GM23248 (cell line): Measurements from ENCODE around the gene TP53I3. TPM values are rescaled to one million over a fixed set of nuclear protein-coding genes. Genes with fewer than 3 reads are reported as not detected.

Experiments
- DNase-seq: peaks from one replicate; pipeline ENCODE4 v3.0.0-alpha.2; 2015
- H2AFZ ChIP-seq: fragments of 200-600 bp; sonication (generic); 2 replicates; pipeline ENCODE4 v1.6.1; 2016; ENCODE audit warnings: antibody characterized with exemption
- H3F3A ChIP-seq: fragments of 200-600 bp; sonication (generic); 2 replicates; pipeline ENCODE4 v1.6.1; 2016; ENCODE audit warnings: mild to moderate bottlenecking, antibody characterized with exemption, mixed run types; ENCODE audit not compliant: insufficient read depth
- H3K27ac ChIP-seq: fragments of 200-600 bp; sonication (generic); 2 replicates; pipeline ENCODE4 v1.5.1; 2016; ENCODE audit warnings: mild to moderate bottlenecking
- H3K27me3 ChIP-seq: fragments of 200-600 bp; sonication (generic); replicated peaks from 2 replicates; pipeline ENCODE4 v1.6.1; 2016; ENCODE audit warnings: mild to moderate bottlenecking; ENCODE audit not compliant: insufficient read depth
- H3K36me3 ChIP-seq: fragments of 200-600 bp; sonication (generic); 2 replicates; pipeline ENCODE4 v1.6.1; 2016; ENCODE audit warnings: low read depth, mild to moderate bottlenecking
- H3K4me1 ChIP-seq: fragments of 200-600 bp; sonication (generic); 2 replicates; pipeline ENCODE4 v1.6.1; 2016; ENCODE audit warnings: mild to moderate bottlenecking; ENCODE audit not compliant: insufficient read depth
- H3K4me2 ChIP-seq: fragments of 200-600 bp; sonication (generic); one replicate; pipeline ENCODE4 v1.6.1; 2016; ENCODE audit warnings: mild to moderate bottlenecking; ENCODE audit not compliant: unreplicated experiment
- H3K4me3 ChIP-seq: fragments of 200-600 bp; sonication (generic); 2 replicates; pipeline ENCODE4 v1.5.1; 2016; ENCODE audit warnings: mild to moderate bottlenecking
- H3K79me2 ChIP-seq: fragments of 200-600 bp; sonication (generic); 2 replicates; pipeline ENCODE4 v1.6.1; 2016; ENCODE audit warnings: mild to moderate bottlenecking; ENCODE audit not compliant: insufficient read depth
- H3K9ac ChIP-seq: fragments of 200-600 bp; sonication (generic); 2 replicates; pipeline ENCODE4 v1.6.1; 2016; ENCODE audit warnings: mild to moderate bottlenecking
- H3K9me2 ChIP-seq: fragments of 200-600 bp; sonication (generic); 2 replicates; pipeline ENCODE4 v1.6.1; 2016; ENCODE audit warnings: mixed run types, mild to moderate bottlenecking, moderate library complexity; ENCODE audit not compliant: insufficient read depth
- H3K9me3 ChIP-seq: fragments of 200-600 bp; sonication (generic); one replicate; pipeline ENCODE4 v1.6.1; 2017; ENCODE audit warnings: low read depth
- H4K20me1 ChIP-seq: fragments of 200-600 bp; sonication (generic); 2 replicates; pipeline ENCODE4 v1.6.0; 2016; ENCODE audit not compliant: insufficient read depth
- EZH2 ChIP-seq: fragments of 200-600 bp; sonication (generic); IDR thresholded peaks from 2 replicates; pipeline ENCODE4 v1.6.1; 2018; ENCODE audit warnings: antibody characterized with exemption, mild to moderate bottlenecking; ENCODE audit not compliant: insufficient read depth, poor library complexity, severe bottlenecking
- EZH2phosphoT487 ChIP-seq: fragments of 200-600 bp; sonication (generic); IDR thresholded peaks from 2 replicates; pipeline ENCODE4 v1.6.1; 2018; ENCODE audit warnings: antibody characterized with exemption, moderate library complexity, mild to moderate bottlenecking, low read depth; ENCODE audit not compliant: insufficient read depth
- WGBS, 2 experiments: methylation state at CpG; one replicate each; pipeline ENCODE4 v1.1.6; 2015 to 2017; ENCODE audit warnings: low lambda C conversion rate in 2 of 2, low coverage in 1 of 2; ENCODE audit errors: missing lambda C conversion rate in 2 of 2; 5-methylcytosine and 5-hydroxymethylcytosine counted together
- in situ Hi-C: fragments of 300-500 bp; cut with MboI; formaldehyde crosslinking; loops from 2 replicates; pipeline ENCODE4 v1.15.0; 2020
- polyA plus RNA-seq: library from polyadenylated mRNA; unstranded; fragments of >200 nt; fragmentation: Nextera tagmentation; extraction: Ambion mirVana; gene quantifications from 2 replicates; pipeline ENCODE4 v1.2.1, GENCODE V29; 2016
- total RNA-seq: library from RNA; depleted of rRNA; stranded (reverse); fragments of >200 nt; shearing (Covaris generic); gene quantifications from 2 replicates; pipeline ENCODE4 v1.2.3, GENCODE V29; 2014

The TP53I3 gene
- total and polyA plus RNA-seq, 2 experiments from 2014 or later, result 76.2 to 81.7 TPM

GRCh38 chr2:24050041-24050979 is 34.3 kb downstream of the TP53I3 start:
- in situ Hi-C loops, result no loop called here
- DNase-seq, result peak; percentile 48
- H3K9me3 ChIP-seq, result no peaks in the 10 kb centered on the region
- no peaks in the 10 kb centered on the region for H3K36me3 ChIP-seq
- H3K9me2 ChIP-seq, result no peaks in the 10 kb centered on the region
- peak overlapping the region; percentile 63 for H3K9ac ChIP-seq
- peak overlapping the region; percentile 74 for H2AFZ ChIP-seq
- no peaks in the 10 kb centered on the region for H4K20me1 ChIP-seq
- TF ChIP-seq EZH2 (no peak), EZH2phosphoT487 (no peak)
- no peaks in the 10 kb centered on the region for H3K27me3 ChIP-seq
- WGBS, 2 experiments, result 5% methylated on average over 39 to 46 of the region's 47 CpGs
- H3F3A ChIP-seq, result peaks cover 10% of the 10 kb centered on the region
- H3K4me3 ChIP-seq, result peak overlapping the region; percentile 72
- peak overlapping the region; percentile 84 for H3K4me2 ChIP-seq
- H3K79me2 ChIP-seq, result peaks cover 15% of the 10 kb centered on the region
- peaks cover 9% of the 10 kb centered on the region; the same call in 1 of the 2 replicates for H3K4me1 ChIP-seq
- no peak overlapping the region for H3K27ac ChIP-seq

DNA sequence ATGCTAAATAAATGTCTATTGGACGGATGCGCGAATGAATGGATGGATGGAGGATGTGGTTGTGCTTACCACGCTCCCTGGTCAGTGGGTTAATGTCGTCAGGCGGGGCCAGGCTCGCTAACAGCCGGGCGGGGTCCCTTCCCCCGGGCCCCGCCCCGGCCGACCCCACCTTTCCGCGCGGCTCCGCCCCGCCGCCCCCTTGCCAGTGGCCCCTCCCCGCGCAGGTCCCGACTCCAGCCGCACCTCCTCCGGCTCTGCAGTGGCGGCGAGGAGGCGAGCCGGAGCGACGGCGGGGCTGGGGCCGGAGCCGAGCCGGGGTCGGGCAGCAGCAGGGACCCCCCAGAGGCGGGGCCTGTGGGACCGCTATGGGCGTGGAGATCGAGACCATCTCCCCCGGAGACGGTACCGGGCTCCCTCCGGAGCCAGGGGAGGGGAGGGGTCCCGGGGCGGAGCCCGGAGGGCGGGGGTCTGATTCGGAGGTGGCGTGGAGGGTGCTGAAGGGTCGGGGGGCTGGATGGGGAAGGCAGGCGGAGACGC is 35.1 kb downstream of the TP53I3 start, which contains the start of gene FKBP1B:
Gene FKBP1B (plus strand): TSS at position 257 of the 537 bp plus-strand sequence. CDS start 109 bp downstream, at position 366.
- Histone ChIP-seq H3K27me3 (no peaks in the 10 kb centered on the region), H3K79me2 (peaks cover 23% of the 10 kb centered on the region), H3K4me3 (peak within 1 kb of the TSS; percentile 72), H3F3A (peaks cover 10% of the 10 kb centered on the region), H3K27ac (no peak within 1 kb of the TSS), H3K36me3 (no peaks in the 10 kb centered on the region), H4K20me1 (no peaks in the 10 kb centered on the region), H3K4me2 (peak within 1 kb of the TSS; percentile 84), H3K4me1 (peaks cover 9% of the 10 kb centered on the region; the same call in 1 of the 2 replicates), H3K9ac (peak within 1 kb of the TSS; percentile 63), H3K9me3 (no peaks in the 10 kb centered on the region), H3K9me2 (no peaks in the 10 kb centered on the region), H2AFZ (peak within 1 kb of the TSS; percentile 74)
- in situ Hi-C loops, result no loop called here
- 1 to 2% methylated on average over 23 to 50 of the region's 52 CpGs for WGBS, 2 experiments
- TF ChIP-seq EZH2phosphoT487 (no peak), EZH2 (no peak)
- peak; percentile 67 for DNase-seq

DNA sequence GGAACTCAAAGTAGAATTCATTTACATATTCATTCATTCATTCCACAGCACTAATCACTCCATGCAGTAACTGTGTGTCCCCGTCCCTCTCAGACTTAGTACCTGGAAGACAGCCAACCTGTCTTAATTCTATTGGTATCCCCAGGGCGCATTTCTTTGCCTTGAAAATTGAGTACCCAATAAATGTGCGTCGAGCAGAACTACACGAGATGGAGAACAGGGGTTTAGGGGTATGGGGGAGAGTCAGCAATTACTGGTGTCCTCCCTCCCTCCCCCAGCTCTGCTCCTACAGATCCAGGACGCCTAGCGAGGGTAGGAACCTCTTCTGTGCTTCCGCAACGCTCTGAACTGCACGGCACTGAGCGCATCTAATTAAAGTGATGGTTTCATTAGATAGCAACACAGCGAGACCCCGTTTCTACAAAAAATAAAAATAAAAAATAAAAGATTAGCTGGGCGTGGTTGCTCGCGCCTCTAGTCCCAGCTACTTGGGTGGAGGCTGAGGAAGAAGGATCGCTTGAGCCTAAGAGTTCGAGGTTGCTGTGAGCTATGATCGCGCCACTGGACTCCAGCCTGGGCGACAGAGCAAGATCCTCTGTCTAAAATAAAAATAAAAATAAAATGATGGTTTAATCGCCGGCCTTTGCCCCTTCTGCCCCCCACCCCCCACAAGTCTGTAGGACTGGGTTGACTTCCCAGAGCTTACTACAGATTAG is 35.7 kb downstream of the TP53I3 start:
- Histone ChIP-seq H3K36me3 (no peaks in the 10 kb centered on the region), H3K79me2 (peaks cover 29% of the 10 kb centered on the region), H3K27ac (no peak overlapping the region), H3K4me3 (peak overlapping the region; percentile 72), H3K9me2 (no peaks in the 10 kb centered on the region), H3K4me2 (peak overlapping the region; percentile 84), H3K4me1 (peaks cover 9% of the 10 kb centered on the region; the same call in 1 of the 2 replicates), H4K20me1 (no peaks in the 10 kb centered on the region), H3K9me3 (no peaks in the 10 kb centered on the region), H3K27me3 (no peaks in the 10 kb centered on the region), H2AFZ (peak overlapping the region; percentile 74), H3K9ac (peak overlapping the region; percentile 63), H3F3A (peaks cover 10% of the 10 kb centered on the region)
- 24 to 27% methylated on average over 23 of the region's 23 CpGs for WGBS, 2 experiments
- TF ChIP-seq EZH2phosphoT487 (no peak), EZH2 (no peak)
- in situ Hi-C loops, result no loop called here
- no peak for DNase-seq

DNA sequence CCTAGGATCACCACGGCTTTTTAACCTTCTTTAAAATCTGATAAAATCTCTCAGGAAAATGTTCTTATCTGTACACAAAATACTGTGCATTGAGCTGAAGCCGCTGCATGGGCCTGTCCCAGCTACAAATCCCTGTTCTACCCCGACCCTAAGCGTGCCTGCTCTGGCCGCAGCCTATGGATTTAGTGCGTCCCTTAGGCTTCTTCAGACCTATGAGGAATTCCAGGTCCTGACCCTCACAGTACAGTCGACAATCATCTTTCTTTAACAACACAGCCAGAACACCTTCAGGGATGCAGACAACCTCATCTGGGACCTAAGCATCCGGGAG is 37.0 kb downstream of the TP53I3 start:
- TF ChIP-seq EZH2phosphoT487, result no peak
- no peak for TF ChIP-seq EZH2
- H3K9me2 ChIP-seq, result no peaks in the 10 kb centered on the region
- no peaks in the 10 kb centered on the region for H3K27me3 ChIP-seq
- no peaks in the 10 kb centered on the region for H4K20me1 ChIP-seq
- H3K79me2 ChIP-seq, result peaks cover 33% of the 10 kb centered on the region
- WGBS, 2 experiments, result 60 to 64% methylated on average over 8 of the region's 8 CpGs
- no peak overlapping the region for H3K27ac ChIP-seq
- peaks cover 10% of the 10 kb centered on the region for H3F3A ChIP-seq
- H3K9me3 ChIP-seq, result no peaks in the 10 kb centered on the region
- H3K9ac ChIP-seq, result no peak overlapping the region
- no peaks in the 10 kb centered on the region for H3K36me3 ChIP-seq
- peak overlapping the region; percentile 45; the same call in 1 of the 2 replicates for H3K4me3 ChIP-seq
- DNase-seq, result no peak
- H3K4me2 ChIP-seq, result peak overlapping the region; percentile 27
- H3K4me1 ChIP-seq, result peaks cover 9% of the 10 kb centered on the region; the same call in 1 of the 2 replicates
- in situ Hi-C loops, result no loop called here
- peak overlapping the region; percentile 84 for H2AFZ ChIP-seq
